AG04449 (cell line): Measurements from ENCODE around the gene UNC119.

ENCODE experiments used
- CTCF ChIA-PET: fragments of 350-600 bp; formaldehyde crosslinking; extraction: SDS; loops from one replicate; lab custom pipeline; 2021; ENCODE audit warnings: antibody characterized with exemption; lab: Yijun Ruan, JAX
- POLR2A ChIA-PET: fragments of 400-600, 350-600 bp; formaldehyde crosslinking; extraction: SDS; loops from one replicate; lab custom pipeline; 2020; ENCODE audit warnings: antibody characterized with exemption, inconsistent platforms; lab: Yijun Ruan, JAX
- DNase-seq: peaks from one replicate; pipeline ENCODE4 v3.0.0-alpha.2; 2010; ENCODE audit warnings: low read depth, low spot score
- H3K4me3 ChIP-seq: 2 replicates; pipeline ENCODE4 v1.5.1; 2011; ENCODE audit warnings: low read depth, mild to moderate bottlenecking, control low read depth, low read length
- TF ChIP-seq, protein P1 (sequence below): IDR thresholded peaks from one replicate; pipeline ENCODE4 v1.5.1; 2011; ENCODE audit warnings: mild to moderate bottlenecking, moderate library complexity, low read length, control low read depth, inconsistent platforms; ENCODE audit not compliant: insufficient read depth; ENCODE audit errors: missing control alignments

UNC119 gene

DNA sequence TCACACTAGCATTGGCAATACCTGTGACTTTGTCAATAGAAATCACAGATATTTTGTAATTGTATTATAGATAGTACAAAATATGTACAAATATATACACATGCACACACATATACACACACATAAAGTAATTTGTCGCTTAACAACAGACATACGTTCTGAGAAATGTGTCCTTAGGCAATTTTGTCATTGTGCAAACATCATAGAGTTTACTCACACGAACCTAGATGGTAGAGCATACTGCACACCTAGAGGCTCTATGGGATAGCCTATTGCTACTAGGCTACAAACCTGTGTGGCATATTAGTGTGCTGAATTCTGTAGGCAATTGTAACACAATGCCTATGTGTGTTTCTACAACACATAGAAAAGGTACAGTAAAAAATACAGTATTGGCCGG, 11.0 kb downstream of the UNC119 start:
- CTCF ChIA-PET: interaction anchor here (0.6 to 8.8 kb wide), 14 partner anchors 8 to 117 kb away, joined by 3 to 258 read pairs (median 8); partner anchors contain the start of genes FOXN1 and UNC119
- POLR2A ChIA-PET: no interaction called here

DNA sequence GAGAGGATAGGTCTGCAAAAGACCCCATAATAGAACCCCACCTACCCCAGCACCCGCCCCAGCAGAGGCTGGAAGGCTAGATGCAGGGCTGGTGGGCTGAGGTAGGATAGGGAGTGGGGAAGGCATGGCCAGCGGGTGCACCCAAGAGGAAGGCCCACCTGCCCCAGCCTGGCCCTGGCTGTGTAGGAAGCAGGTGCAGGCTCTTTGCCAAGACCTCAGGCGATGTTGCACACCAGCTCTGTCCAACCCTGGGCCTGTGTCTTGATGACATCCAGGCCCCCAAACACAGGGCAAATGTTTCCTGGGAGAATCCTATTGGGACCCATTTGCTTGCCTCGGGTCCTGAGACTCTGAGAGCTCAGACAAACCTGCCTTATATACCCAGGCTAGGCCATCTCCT, 12.2 kb downstream of the UNC119 start:
- H3K4me3 ChIP-seq: no peak overlapping the region
- DNase-seq: no peak
- POLR2A ChIA-PET: no interaction called here
- CTCF ChIA-PET: interaction anchor here (0.7 to 8.8 kb wide), 15 partner anchors 9 to 124 kb away, joined by 3 to 258 read pairs (median 6); partner anchors contain the start of genes FOXN1 and UNC119
- TF ChIP-seq, protein P1, sequence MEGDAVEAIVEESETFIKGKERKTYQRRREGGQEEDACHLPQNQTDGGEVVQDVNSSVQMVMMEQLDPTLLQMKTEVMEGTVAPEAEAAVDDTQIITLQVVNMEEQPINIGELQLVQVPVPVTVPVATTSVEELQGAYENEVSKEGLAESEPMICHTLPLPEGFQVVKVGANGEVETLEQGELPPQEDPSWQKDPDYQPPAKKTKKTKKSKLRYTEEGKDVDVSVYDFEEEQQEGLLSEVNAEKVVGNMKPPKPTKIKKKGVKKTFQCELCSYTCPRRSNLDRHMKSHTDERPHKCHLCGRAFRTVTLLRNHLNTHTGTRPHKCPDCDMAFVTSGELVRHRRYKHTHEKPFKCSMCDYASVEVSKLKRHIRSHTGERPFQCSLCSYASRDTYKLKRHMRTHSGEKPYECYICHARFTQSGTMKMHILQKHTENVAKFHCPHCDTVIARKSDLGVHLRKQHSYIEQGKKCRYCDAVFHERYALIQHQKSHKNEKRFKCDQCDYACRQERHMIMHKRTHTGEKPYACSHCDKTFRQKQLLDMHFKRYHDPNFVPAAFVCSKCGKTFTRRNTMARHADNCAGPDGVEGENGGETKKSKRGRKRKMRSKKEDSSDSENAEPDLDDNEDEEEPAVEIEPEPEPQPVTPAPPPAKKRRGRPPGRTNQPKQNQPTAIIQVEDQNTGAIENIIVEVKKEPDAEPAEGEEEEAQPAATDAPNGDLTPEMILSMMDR: no peak

More for the DNA sequence above, 11.0 kb downstream of the UNC119 start:
- H3K4me3 ChIP-seq: no peak overlapping the region
- TF ChIP-seq, protein P1: no peak
- no peak for DNase-seq

DNA sequence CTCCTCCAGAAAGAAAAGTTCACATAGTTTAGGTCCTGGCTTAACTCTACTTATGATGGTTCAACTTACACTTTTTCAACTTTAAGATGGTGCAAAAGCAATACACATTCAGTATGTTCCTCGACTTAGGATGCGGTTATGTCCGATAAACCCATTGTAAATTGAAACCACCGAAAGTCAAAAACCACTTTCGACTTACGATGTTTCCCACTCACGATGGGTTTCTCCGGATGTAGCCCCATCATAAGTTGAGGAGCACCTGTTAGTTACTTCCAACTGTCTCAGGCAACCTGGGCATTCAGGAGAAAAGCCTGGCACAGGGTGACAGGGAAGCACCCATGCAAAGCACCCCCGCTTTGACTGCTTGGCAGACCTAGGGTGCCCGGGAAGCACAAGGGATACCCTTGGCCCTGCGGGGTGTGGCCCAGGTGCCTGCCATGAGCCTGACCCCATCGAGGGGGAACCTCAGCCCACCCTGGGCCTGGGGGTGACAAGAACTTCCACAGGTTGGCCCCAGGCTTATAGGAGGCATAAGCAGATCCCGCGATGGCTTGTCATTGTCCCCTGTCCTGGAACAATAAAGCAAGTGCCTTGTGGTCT, 14.0 kb downstream of the UNC119 start:
- no peak for DNase-seq
- POLR2A ChIA-PET: no interaction called here
- TF ChIP-seq, protein P1: no peak
- no peak overlapping the region for H3K4me3 ChIP-seq
- CTCF ChIA-PET: interaction anchor here (1.3 to 8.8 kb wide), 5 partner anchors 11 to 50 kb away, joined by 3 to 258 read pairs (median 19); partner anchors contain the start of gene UNC119

DNA sequence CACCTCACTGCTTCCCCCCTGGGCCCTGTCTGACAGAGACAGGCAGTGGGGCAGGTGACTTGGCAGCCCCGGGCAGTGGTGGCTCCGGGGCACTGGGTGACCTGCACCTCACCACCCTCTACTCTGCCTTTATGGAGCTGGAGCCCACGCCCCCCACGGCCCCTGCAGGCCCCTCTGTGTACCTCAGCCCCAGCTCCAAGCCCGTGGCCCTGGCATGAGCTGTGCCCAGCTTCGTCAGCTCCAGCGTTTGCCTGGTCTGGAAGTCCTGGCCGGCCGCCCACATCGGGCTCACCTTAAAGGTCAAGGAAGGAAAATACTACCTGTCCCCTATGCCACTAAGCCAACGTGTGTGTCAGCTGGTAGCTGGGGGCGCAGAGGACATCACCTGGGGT, 15.2 kb downstream of the UNC119 start:
- ChIA-PET CTCF (interaction anchor here (1.0 to 8.8 kb wide), 8 partner anchors 10 to 304 kb away, joined by 3 to 258 read pairs (median 4); partner anchors contain the start of gene UNC119), POLR2A (no interaction called here)
- TF ChIP-seq, protein P1: no peak
- H3K4me3 ChIP-seq: no peak overlapping the region
- no peak for DNase-seq

DNA sequence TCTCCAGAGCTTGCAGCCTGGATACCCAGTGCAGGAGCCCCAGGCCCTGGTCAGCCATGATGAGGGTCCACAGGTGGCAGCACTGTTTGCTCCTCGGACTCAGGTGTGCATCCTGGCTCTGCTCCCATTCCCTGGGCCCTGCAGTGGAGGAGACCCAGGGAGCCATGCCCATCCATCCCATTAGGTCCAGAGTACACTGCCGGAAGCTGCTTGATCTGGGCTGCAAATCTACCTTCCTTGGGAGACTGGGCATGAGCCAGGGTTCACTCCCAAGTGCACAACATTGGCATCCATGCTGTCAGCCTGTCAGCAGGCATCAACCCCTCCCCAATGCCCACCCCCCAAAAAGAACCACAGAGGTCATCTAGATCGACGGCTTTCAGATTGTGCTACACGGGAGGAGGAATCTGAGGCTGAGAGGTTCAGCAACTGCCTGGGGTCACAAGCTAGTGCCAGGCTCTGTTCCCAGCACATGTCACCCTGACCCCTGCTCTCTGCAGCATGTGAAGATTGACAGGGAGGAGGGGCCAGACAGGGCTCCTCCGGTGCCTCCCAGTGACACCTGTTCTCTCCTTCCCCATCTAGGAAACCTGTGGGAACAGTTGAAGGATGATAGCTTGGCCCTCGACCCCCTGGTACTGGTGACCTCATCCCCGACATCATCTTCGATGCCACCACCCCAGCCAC, 15.7 kb downstream of the UNC119 start:
- ChIA-PET CTCF (interaction anchor here (1.0 to 8.8 kb wide), 8 partner anchors 9 to 303 kb away, joined by 3 to 258 read pairs (median 4); partner anchors contain the start of gene UNC119), POLR2A (interaction anchor here (1.2 kb wide), 1 partner anchor 40 kb away, joined by 3 read pairs; the partner anchor contains the start of gene ALDOC)
- TF ChIP-seq, protein P1: no peak
- no peak overlapping the region for H3K4me3 ChIP-seq
- DNase-seq: no peak
